HUES48 (cell line): ENCODE data around the gene SPIRE2.
"Not testable (repeated sequence)": the region's sequence is repeated elsewhere in the genome, so short reads cannot be mapped to it uniquely, and the experiment has no call there.

Experiments
- H3K27ac ChIP-seq: one replicate; pipeline ENCODE4 v1.7.0; 2013; ENCODE audit warnings: low read depth, low read length, inconsistent platforms
- H3K27me3 ChIP-seq: 2 replicates; pipeline ENCODE4 v1.6.1; 2013; ENCODE audit warnings: mild to moderate bottlenecking, low read length; ENCODE audit not compliant: control insufficient read depth, insufficient read depth
- H3K36me3 ChIP-seq: 2 replicates; pipeline ENCODE4 v1.6.1; 2013; ENCODE audit warnings: low read length; ENCODE audit not compliant: control insufficient read depth, insufficient read depth
- H3K4me1 ChIP-seq: 2 replicates; pipeline ENCODE4 v1.6.1; 2013; ENCODE audit warnings: mild to moderate bottlenecking, low read length; ENCODE audit not compliant: control insufficient read depth, insufficient read depth
- H3K4me3 ChIP-seq: 2 replicates; pipeline ENCODE4 v1.5.1; 2013; ENCODE audit warnings: mild to moderate bottlenecking, low read depth, low read length
- H3K9ac ChIP-seq: 2 replicates; pipeline ENCODE4 v1.6.1; 2013; ENCODE audit warnings: mild to moderate bottlenecking, low read depth, low read length, moderate library complexity
- H3K9me3 ChIP-seq: 2 replicates; pipeline ENCODE4 v1.6.1; 2013; ENCODE audit warnings: low read length; ENCODE audit not compliant: control insufficient read depth, insufficient read depth

The SPIRE2 gene

DNA sequence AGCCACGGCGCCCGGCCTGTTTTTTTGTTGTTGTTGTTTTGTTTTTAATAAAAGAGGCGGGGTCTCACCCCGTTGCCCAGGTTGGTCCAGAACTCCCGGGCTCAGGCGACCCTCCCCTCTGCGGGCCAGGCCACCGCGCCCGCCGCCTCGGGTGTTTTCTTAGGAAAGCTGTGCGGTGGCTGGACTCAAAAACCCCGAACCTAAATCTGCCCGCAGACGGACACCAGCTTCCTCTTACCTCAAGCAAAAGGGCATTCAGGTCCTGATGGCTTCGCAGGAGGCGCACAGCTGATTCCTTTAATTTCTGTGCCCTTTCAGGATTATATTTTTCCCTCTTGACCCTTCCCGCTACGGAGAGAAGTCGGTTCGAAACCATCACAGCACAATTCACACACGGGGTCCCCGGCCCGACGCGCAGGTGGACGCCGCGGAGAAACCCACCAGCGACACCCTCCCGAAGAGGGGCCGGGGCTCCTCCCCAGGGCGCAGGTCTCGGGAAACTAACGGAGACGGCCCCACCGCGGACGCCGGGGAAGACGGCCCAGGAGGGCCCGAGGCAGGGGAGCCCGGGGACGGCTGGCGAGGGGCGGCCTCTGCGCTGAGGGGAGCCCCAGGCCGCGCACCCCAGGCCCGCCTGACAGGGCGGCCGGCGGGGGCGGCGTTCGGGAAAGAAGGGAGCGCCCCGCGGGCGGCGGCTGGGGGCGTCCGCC lies 12.5 kb upstream of the SPIRE2 start:
- Histone ChIP-seq H3K27ac (no peak overlapping the region), H3K9ac (peak overlapping the region; percentile 73), H3K9me3 (no peaks in the 10 kb centered on the region), H3K4me1 (no peaks in the 10 kb centered on the region), H3K36me3 (peaks cover 24% of the 10 kb centered on the region), H3K4me3 (peak overlapping the region; percentile 92), H3K27me3 (no peaks in the 10 kb centered on the region)

GRCh38 chr16:89818851-89819403 lies 9.3 kb upstream of the SPIRE2 start:
- not testable (repeated sequence) for H3K27me3 ChIP-seq, H3K36me3 ChIP-seq, H3K27ac ChIP-seq, H3K4me3 ChIP-seq, H3K9me3 ChIP-seq, H3K9ac ChIP-seq
- peaks cover 13% of the 10 kb centered on the region; the same call in 1 of the 2 replicates for H3K4me1 ChIP-seq

- not testable (repeated sequence) for H3K4me3 ChIP-seq, H3K27ac ChIP-seq
- H3K4me1 ChIP-seq, result peaks cover 13% of the 10 kb centered on the region; the same call in 1 of the 2 replicates
Measured at GRCh38 chr16:89819448-89819847, 8.8 kb upstream of the SPIRE2 start.

GRCh38 chr16:89821438-89822187 lies 6.7 kb upstream of the SPIRE2 start:
- Histone ChIP-seq H3K4me3 (no peak overlapping the region), H3K36me3 (no peaks in the 10 kb centered on the region), H3K9ac (no peak overlapping the region), H3K27me3 (no peaks in the 10 kb centered on the region), H3K9me3 (no peaks in the 10 kb centered on the region), H3K4me1 (peaks cover 13% of the 10 kb centered on the region; the same call in 1 of the 2 replicates), H3K27ac (no peak overlapping the region)

More at GRCh38 chr16:89819448-89819847, 8.8 kb upstream of the SPIRE2 start:
- not testable (repeated sequence) for H3K36me3 ChIP-seq, H3K9ac ChIP-seq, H3K27me3 ChIP-seq, H3K9me3 ChIP-seq

- Histone ChIP-seq H3K27me3 (no peaks in the 10 kb centered on the region), H3K4me1 (peaks cover 13% of the 10 kb centered on the region; the same call in 1 of the 2 replicates), H3K4me3 (no peak overlapping the region), H3K9me3 (no peaks in the 10 kb centered on the region), H3K27ac (no peak overlapping the region), H3K9ac (no peak overlapping the region), H3K36me3 (no peaks in the 10 kb centered on the region)
Measured at GRCh38 chr16:89822188-89823086, 5.8 kb upstream of the SPIRE2 start.

DNA sequence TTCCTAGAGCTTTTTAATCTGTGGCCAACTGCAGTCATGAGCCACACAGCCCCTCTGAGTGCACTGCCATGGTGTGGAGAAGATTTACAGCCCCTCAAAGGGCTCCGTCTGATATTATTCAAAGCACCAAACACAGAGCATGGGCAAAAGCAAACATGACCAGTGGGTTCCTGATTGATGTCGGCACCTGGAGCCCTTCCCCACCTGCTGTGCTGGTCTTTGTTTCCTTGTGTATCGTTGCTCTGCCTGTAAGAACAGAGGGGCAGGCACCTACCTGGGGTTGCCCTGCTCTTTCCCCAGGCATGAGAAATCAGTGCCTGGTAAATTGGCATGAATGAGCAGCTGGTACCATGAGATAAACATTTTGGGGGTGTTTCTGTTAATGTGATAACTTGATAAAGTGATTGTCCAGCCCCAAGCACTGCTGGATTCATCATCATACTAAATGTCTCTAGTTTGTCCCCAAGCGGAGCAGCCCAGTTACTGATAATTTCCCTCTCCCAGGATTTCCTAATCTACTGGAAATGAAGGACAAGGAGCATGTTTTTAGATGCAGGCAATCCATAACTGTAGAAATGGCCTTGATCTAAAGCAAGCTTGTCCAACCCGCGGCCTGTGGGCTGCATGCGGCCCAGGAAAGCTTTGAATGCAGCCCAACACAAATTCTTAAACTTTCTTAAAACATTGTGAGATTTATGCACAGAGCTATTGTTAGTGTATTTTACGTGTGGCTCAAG lies 5.0 kb upstream of the SPIRE2 start:
- Histone ChIP-seq H3K27ac (peak overlapping the region; percentile 8), H3K4me1 (peaks cover 13% of the 10 kb centered on the region; the same call in 1 of the 2 replicates)

GRCh38 chr16:89823824-89824148 lies 4.5 kb upstream of the SPIRE2 start:
- H3K36me3 ChIP-seq, H3K4me3 ChIP-seq, H3K9me3 ChIP-seq, H3K27me3 ChIP-seq, H3K9ac ChIP-seq, H3K27ac ChIP-seq: not testable (repeated sequence)
- H3K4me1 ChIP-seq, result peaks cover 13% of the 10 kb centered on the region; the same call in 1 of the 2 replicates

More for the DNA sequence above, 5.0 kb upstream of the SPIRE2 start:
- H3K36me3 ChIP-seq, result no peaks in the 10 kb centered on the region
- no peak overlapping the region for H3K9ac ChIP-seq
- H3K9me3 ChIP-seq, result no peaks in the 10 kb centered on the region
- no peaks in the 10 kb centered on the region for H3K27me3 ChIP-seq
- H3K4me3 ChIP-seq, result no peak overlapping the region

DNA sequence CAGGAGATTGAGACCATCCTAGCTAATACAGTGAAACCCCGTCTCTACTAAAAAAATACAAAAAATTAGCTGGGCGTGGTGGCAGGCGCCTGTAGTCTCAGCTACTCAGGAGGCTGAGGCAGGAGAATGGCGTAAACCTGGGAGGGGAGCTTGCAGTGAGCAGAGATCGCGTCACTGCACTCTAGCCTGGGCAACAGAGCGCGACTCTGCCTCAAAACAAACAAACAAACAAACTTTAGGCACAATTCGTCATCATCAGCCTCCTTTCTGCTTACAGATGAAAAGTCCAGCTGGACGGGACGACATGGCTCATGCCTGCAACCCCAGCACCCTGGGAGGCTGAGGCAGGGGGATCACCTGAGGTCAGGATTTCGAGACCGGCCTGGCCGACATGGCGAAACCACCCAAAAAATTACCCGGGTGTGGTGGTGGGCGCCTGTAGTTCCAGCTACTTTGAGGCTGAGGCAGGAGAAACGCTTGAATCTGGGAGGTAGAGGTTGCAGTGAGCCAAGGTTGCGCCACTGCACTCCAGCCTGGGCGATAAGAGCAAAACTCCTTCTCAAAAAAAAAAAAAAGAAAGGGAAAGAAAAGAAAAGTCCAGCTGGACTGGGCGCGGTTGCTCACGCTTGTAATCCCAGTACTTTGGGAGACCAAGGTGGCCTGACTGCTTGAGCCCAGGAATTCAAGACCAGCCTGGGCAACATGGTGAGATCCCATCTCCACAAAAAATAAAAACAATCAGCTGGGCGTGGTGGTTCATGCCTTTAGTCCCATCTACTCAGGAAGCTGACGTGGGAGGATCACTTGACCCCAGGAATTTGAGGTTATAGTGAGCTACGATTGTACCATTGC lies 1.5 kb upstream of the SPIRE2 start:
- Histone ChIP-seq H3K9me3 (no peaks in the 10 kb centered on the region), H3K4me3 (peak overlapping the region; percentile 76; the same call in 1 of the 2 replicates), H3K27ac (no peak overlapping the region), H3K9ac (no peak overlapping the region), H3K27me3 (no peaks in the 10 kb centered on the region), H3K36me3 (no peaks in the 10 kb centered on the region), H3K4me1 (peaks cover 13% of the 10 kb centered on the region; the same call in 1 of the 2 replicates)

DNA sequence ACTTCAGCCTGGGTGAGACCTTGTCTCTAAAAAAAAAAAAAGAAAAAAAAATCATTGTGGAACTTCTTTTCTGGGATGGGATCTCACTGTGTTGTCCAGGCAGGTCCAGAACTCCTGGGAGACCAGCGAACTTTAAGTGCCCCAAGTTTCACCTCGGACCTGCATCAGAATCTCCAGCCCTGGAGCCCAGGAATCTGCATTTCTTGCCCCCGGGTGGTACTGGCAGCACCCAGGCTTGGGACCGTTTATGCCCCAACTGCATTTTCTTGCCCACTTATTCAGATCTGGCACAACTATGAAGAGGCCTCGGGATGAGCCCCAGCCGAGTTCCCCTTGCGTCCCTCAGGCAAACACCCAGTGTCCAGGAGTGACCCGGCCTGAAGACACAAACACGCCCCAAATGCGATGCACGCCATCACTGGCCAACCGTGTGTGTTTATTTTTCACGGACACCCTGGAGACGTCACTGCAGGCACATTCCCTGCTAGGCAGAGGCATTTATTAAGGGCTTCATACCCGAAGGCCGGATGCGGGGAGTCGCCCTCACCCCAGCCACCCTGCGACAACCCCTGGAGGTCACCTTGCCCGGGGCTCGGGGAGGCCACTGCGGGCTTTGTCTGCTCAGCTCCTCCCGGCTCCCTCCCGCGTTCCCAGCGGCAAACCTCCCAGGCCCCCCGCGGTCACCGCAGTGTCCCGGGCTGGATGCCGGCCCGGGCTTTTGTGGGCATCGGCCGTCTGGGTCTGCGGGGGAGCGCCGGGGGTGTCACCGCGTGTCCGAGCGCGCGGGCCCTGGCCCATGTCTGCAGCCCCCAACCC lies 684 bp upstream of the SPIRE2 start:
- H3K36me3 ChIP-seq, result no peaks in the 10 kb centered on the region
- peak overlapping the region; percentile 76 for H3K4me3 ChIP-seq
- peak overlapping the region; percentile 56 for H3K9ac ChIP-seq
- peak overlapping the region; percentile 51 for H3K27ac ChIP-seq
- no peaks in the 10 kb centered on the region for H3K9me3 ChIP-seq
- H3K4me1 ChIP-seq, result peaks cover 11% of the 10 kb centered on the region; the same call in 1 of the 2 replicates
- H3K27me3 ChIP-seq, result no peaks in the 10 kb centered on the region
